Stomach (tissue), 9 donors: ENCODE results near the gene RAB7B. TPM values are rescaled to one million over a fixed set of nuclear protein-coding genes. Genes with fewer than 3 reads are reported as not detected.

ENCODE experiments used
- DNase-seq, 2 donors: peaks; one replicate each; pipeline versions ENCODE4 v3.0.0 to v3.0.0-alpha.2; 2013 to 2019
- H3K27ac ChIP-seq, 5 donors: fragments of 200-600 bp in 4 of 5; sonication (generic) in 4 of 5; one replicate each; pipeline ENCODE4 v1.5.1; 2013 to 2019; ENCODE audit warnings: mild to moderate bottlenecking in 1 of 5, moderate library complexity in 1 of 5
- H3K27me3 ChIP-seq, 3 donors: fragments of 200-600 bp; sonication (generic); one replicate each; pipeline ENCODE4 v1.5.1; 2017 to 2019; ENCODE audit warnings: mixed run types in 1 of 3
- H3K36me3 ChIP-seq, 4 donors: fragments of 200-600 bp; sonication (generic); 1 replicate in 3 of 4; 2 replicates in 1 of 4; pipeline ENCODE4 v1.5.1; 2016 to 2019
- H3K4me1 ChIP-seq, 4 donors: fragments of 200-600 bp; sonication (generic); one replicate each; pipeline ENCODE4 v1.5.1; 2016 to 2019
- H3K4me3 ChIP-seq, 4 donors: fragments of 200-600 bp; sonication (generic) in 3 of 4; one replicate each; pipeline ENCODE4 v1.5.1; 2016 to 2019; ENCODE audit warnings: mild to moderate bottlenecking in 1 of 4
- H3K9me3 ChIP-seq, 4 donors: fragments of 200-600 bp; sonication (generic); one replicate each; pipeline ENCODE4 v1.5.1; 2016 to 2019
- CTCF ChIP-seq, 7 experiments: fragments of 450-650 bp in 4 of 7; fragments of 200-600 bp in 3 of 7; sonication (generic) in 3 of 7; IDR thresholded peaks; one replicate each; pipeline ENCODE4 v1.5.1; 2016 to 2019; ENCODE audit warnings: antibody characterized with exemption in 7 of 7, control low read depth in 2 of 7, mild to moderate bottlenecking in 1 of 7
- EP300 ChIP-seq: sonication (generic); formaldehyde crosslinking; IDR thresholded peaks from one replicate; pipeline ENCODE4 v1.6.1; 2017; ENCODE audit warnings: antibody characterized with exemption
- POLR2A ChIP-seq, 4 donors: fragments of 450-650 bp; IDR thresholded peaks; one replicate each; pipeline ENCODE4 v1.6.1; 2016; ENCODE audit warnings: antibody characterized with exemption in 4 of 4, control low read depth in 2 of 4, mild to moderate bottlenecking in 1 of 4, moderate library complexity in 1 of 4
- POLR2AphosphoS5 ChIP-seq, 3 donors: sonication (generic); formaldehyde crosslinking; IDR thresholded peaks; one replicate each; pipeline ENCODE4 v1.6.1; 2016; ENCODE audit warnings: antibody characterized with exemption in 3 of 3
- WGBS, 5 donors: extraction: QIAGEN DNeasy Blood & Tissue Kit in 3 of 5; methylation state at CpG; one replicate each; pipeline versions ENCODE4 v1.1.5 to v1.1.7; 2013 to 2018; 5-methylcytosine and 5-hydroxymethylcytosine counted together
- intact Hi-C: fragments of 100-400 bp; cut with DNase I; formaldehyde crosslinking; loops from one replicate; pipeline ENCODE4 v1.15.1; 2023; ENCODE audit warnings: low total_unique reads
- polyA plus RNA-seq, 3 donors: library from polyadenylated mRNA; stranded (reverse); fragments of 200-250 nt; gene quantifications; one replicate each; pipeline ENCODE4 v1.2.3, GENCODE V29; 2013
- total RNA-seq, 5 donors: library from RNA; depleted of rRNA; stranded (reverse); fragments of >200 nt; gene quantifications; one replicate each; pipeline versions ENCODE4 v1.1.0 to v1.2.3, GENCODE V29; 2014 to 2016
- donor health status: healthy with polysubstance abuse.
- donor health status: Bipolar disorder and iron deficiency.
- donor health status: healthy.

The RAB7B gene
- total and polyA plus RNA-seq, 8 donors, result 0.89 to 14.0 (median 6.2) TPM; not detected in 1

DNA sequence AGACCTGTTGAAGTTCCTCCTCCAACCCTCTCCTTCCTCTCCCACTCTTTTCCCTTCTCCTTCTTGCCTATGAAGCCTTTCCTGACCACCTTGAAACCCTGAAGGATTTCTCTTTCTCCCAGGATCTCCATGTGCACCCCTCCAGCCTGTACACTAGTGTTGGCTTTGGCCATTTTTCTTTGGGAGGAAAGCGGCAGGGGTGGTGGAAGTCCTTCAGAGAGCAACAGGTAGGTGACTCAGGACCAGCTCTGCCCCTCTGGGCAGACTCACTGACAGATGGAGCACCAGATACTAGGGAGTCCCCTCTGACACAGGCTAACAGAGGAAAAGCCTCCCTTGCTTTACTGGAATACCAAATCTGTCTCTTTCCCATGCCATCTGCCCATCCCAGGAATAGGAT is 64.5 kb downstream of the RAB7B start:
- Histone ChIP-seq H3K27me3 (peaks cover 0 to 26% (median 3%) of the 10 kb centered on the region in 3 donors), H3K4me1 (peaks cover 5 to 36% (median 11%) of the 10 kb centered on the region in 4 donors), H3K4me3 (no peak overlapping the region), H3K27ac (peak overlapping the region in 2 of 5 donors; percentile 38 to 47), H3K36me3 (no peaks in the 10 kb centered on the region), H3K9me3 (no peaks in the 10 kb centered on the region)
- WGBS, 5 donors, result 80 to 95% (median 88%) methylated on average over 1 of the region's 1 CpG
- no peak for TF ChIP-seq POLR2A (IDR thresholded peaks at IDR 0.05)
- TF ChIP-seq CTCF (IDR thresholded peaks at IDR 0.05), result no peak
- no peak for TF ChIP-seq POLR2AphosphoS5 (IDR thresholded peaks at IDR 0.05)
- no peak for TF ChIP-seq EP300
- DNase-seq, result no peak
- intact Hi-C loops, result no loop called here

DNA sequence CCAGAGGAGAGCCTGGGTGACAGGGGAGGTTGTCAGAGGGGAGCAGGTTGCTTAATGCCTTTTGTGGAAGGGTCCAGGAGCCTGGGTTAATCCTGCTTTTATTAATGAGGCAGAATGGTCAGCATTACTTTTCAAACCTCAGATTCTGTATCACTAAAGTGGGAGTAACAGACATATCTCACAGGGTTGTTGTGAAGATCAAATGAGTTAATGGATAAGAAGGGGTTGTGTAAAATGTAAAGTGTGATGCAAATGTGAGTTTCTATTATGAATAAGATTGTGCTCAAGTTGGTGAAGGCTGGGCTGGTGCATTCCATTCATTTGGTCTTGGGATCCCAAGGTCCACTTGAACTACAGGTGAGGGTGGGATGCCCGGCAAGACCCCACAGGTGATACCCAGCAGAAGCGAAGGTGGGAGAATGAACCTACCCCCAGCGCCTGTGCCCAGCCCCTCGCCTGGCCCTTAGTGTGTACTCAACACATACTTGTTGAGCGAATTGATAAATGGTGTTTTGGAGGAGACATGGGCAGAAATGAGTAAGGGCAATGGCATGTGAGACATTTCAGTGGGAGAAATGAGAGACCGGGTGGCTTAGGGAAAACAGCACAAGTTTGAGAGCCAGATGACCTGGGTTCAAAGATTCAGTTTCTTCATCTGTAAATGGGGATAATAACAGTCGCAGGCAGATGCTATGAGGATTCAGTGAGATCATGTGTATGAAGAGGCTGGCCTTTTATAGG is 66.2 kb downstream of the RAB7B start:
- TF ChIP-seq POLR2A (IDR thresholded peaks at IDR 0.05) (no peak), POLR2AphosphoS5 (IDR thresholded peaks at IDR 0.05) (no peak), CTCF (IDR thresholded peaks at IDR 0.05) (no peak), EP300 (no peak)
- WGBS, 5 donors, result 61 to 79% (median 78%) methylated on average over 7 of the region's 7 CpGs
- peak in 1 of 2 donors; percentile 51 for DNase-seq
- intact Hi-C loops, result no loop called here
- H3K36me3 ChIP-seq, result no peaks in the 10 kb centered on the region
- peak overlapping the region in 1 of 5 donors; percentile 20 for H3K27ac ChIP-seq
- peaks cover 0 to 37% (median 14%) of the 10 kb centered on the region in 4 donors for H3K4me1 ChIP-seq
- H3K9me3 ChIP-seq, result no peaks in the 10 kb centered on the region
- H3K4me3 ChIP-seq, result no peak overlapping the region
- peaks cover 0 to 22% (median 0%) of the 10 kb centered on the region in 3 donors for H3K27me3 ChIP-seq

DNA sequence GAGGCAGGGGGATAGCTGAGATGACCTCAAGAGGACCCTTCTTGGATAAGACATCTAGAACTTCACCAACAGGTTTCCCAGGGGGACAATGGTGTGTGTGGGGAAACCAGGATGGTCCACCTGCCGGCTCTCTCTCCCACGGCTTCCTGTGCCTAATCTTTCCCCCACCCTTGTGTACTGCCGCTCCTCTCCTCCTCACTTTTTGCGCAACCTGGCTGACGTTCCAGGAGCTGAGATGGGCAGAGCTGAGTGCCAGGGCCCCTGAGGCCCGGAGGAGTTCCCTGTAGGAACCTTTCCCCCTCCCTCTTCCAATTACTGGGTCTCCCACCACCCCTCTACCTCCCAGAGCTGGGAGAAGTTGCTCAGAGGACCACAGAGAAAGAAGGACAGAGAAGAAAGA is 66.9 kb downstream of the RAB7B start:
- no peaks in the 10 kb centered on the region for H3K36me3 ChIP-seq
- H3K27me3 ChIP-seq, result peaks cover 0 to 24% (median 0%) of the 10 kb centered on the region in 3 donors
- intact Hi-C loops, result no loop called here
- 60 to 80% (median 70%) methylated on average over 6 of the region's 6 CpGs for WGBS, 5 donors
- H3K4me1 ChIP-seq, result peaks cover 0 to 43% (median 13%) of the 10 kb centered on the region in 4 donors
- no peaks in the 10 kb centered on the region for H3K9me3 ChIP-seq
- H3K27ac ChIP-seq, result peak overlapping the region in 2 of 5 donors; percentile 8 to 20
- TF ChIP-seq EP300 (no peak), POLR2AphosphoS5 (IDR thresholded peaks at IDR 0.05) (no peak), POLR2A (IDR thresholded peaks at IDR 0.05) (no peak), CTCF (IDR thresholded peaks at IDR 0.05) (no peak)
- peak overlapping the region in 1 of 4 donors; percentile 19 for H3K4me3 ChIP-seq
- peak in 1 of 2 donors; percentile 51 for DNase-seq

GRCh38 chr1:205935869-205936268 is 67.3 kb downstream of the RAB7B start:
- Histone ChIP-seq H3K9me3 (no peaks in the 10 kb centered on the region), H3K27me3 (peaks cover 0 to 24% (median 0%) of the 10 kb centered on the region in 3 donors), H3K36me3 (no peaks in the 10 kb centered on the region), H3K27ac (no peak overlapping the region), H3K4me3 (no peak overlapping the region), H3K4me1 (peaks cover 0 to 46% (median 14%) of the 10 kb centered on the region in 4 donors)
- no peak for DNase-seq
- TF ChIP-seq EP300 (no peak), POLR2A (IDR thresholded peaks at IDR 0.05) (no peak), CTCF (IDR thresholded peaks at IDR 0.05) (no peak), POLR2AphosphoS5 (IDR thresholded peaks at IDR 0.05) (no peak)
- intact Hi-C loops, result no loop called here
- WGBS, 5 donors, result 79 to 84% (median 83%) methylated on average over 5 to 8 of the region's 8 CpGs
